K562 (cell line): ENCODE measurements around the gene GSTA3. TPM values are rescaled to one million over a fixed set of nuclear protein-coding genes. Genes with fewer than 3 reads are reported as not detected.

ENCODE experiments used
- ADNP ChIP-seq: fragments of 200-800 bp; sonication (Bioruptor generic); IDR thresholded peaks from 2 replicates; pipeline ENCODE4 v1.6.1; 2016; ENCODE audit warnings: missing genetic modification characterization, missing compliant biosample characterization
- ATF7 ChIP-seq: fragments of 450-650 bp; IDR thresholded peaks from 2 replicates; pipeline ENCODE4 v1.7.1; 2014; ENCODE audit warnings: mild to moderate bottlenecking, moderate library complexity
- BHLHE40 ChIP-seq: IDR thresholded peaks from 2 replicates; pipeline ENCODE4 v1.6.1; 2011; ENCODE audit warnings: low read length, improper control_type of control experiment
- CBFA2T3 ChIP-seq: fragments of 450-650 bp; IDR thresholded peaks from 2 replicates; pipeline ENCODE4 v1.6.1; 2017
- EP300 ChIP-seq: IDR thresholded peaks from 2 replicates; pipeline ENCODE4 v1.6.1; 2012; ENCODE audit warnings: low read length, improper control_type of control experiment
- ERF ChIP-seq: fragments of 450-650 bp; formaldehyde crosslinking; IDR thresholded peaks from 2 replicates; pipeline ENCODE4 v1.4.0; 2020; ENCODE audit warnings: mild to moderate bottlenecking, mixed read lengths
- FOXA1 ChIP-seq: fragments of 450-650 bp; IDR thresholded peaks from 2 replicates; pipeline ENCODE4 v1.6.1; 2016; ENCODE audit warnings: mild to moderate bottlenecking, borderline replicate concordance
- JUND ChIP-seq, 2 experiments: IDR thresholded peaks; 2 replicates in 1 of 2; 3 replicates in 1 of 2; pipeline ENCODE4 v1.6.1; 2011; ENCODE audit warnings: borderline replicate concordance in 2 of 2, low read depth in 2 of 2, low read length in 2 of 2, improper control_type of control experiment in 1 of 2, missing biosample characterization in 1 of 2, missing genetic modification characterization in 1 of 2, missing genetic modification reagents in 1 of 2
- MTA3 ChIP-seq: fragments of 450-650 bp; formaldehyde crosslinking; IDR thresholded peaks from 2 replicates; pipeline ENCODE4 v1.6.1; 2017; ENCODE audit warnings: mild to moderate bottlenecking, borderline replicate concordance
- NCOR1 ChIP-seq: fragments of 450-650 bp; IDR thresholded peaks from 2 replicates; pipeline ENCODE4 v1.6.1; 2016; ENCODE audit warnings: mild to moderate bottlenecking, moderate library complexity
- NR4A1 ChIP-seq, 2 experiments: fragments of 250-450 bp in 1 of 2; fragments of 450-650 bp in 1 of 2; sonication (Bioruptor Pico) in 1 of 2; IDR thresholded peaks; 2 replicates each; pipeline versions ENCODE4 v1.4.0 to v1.6.1; 2016 to 2020; ENCODE audit warnings: mild to moderate bottlenecking in 2 of 2, missing compliant biosample characterization in 1 of 2, missing genetic modification characterization in 1 of 2, moderate library complexity in 1 of 2
- PCBP2 ChIP-seq: fragments of 200-400 bp; formaldehyde crosslinking; IDR thresholded peaks from 2 replicates; pipeline ENCODE4 v1.6.1; 2018; ENCODE audit warnings: low read length, low read depth, mild to moderate bottlenecking, moderate library complexity; ENCODE audit not compliant: poor library complexity, severe bottlenecking
- PRDM10 ChIP-seq: fragments of 450-650 bp; IDR thresholded peaks from 2 replicates; pipeline ENCODE4 v1.6.1; 2018; ENCODE audit not compliant: partially characterized antibody
- SOX6 ChIP-seq: fragments of 450-650 bp; IDR thresholded peaks from 2 replicates; pipeline ENCODE4 v1.6.1; 2014; ENCODE audit warnings: mild to moderate bottlenecking
- SRSF3 ChIP-seq: fragments of 200-400 bp; formaldehyde crosslinking; IDR thresholded peaks from 2 replicates; pipeline ENCODE4 v1.6.1; 2016; ENCODE audit warnings: mild to moderate bottlenecking, low read length, moderate library complexity; ENCODE audit not compliant: insufficient read depth
- ZNF174 ChIP-seq: fragments of 250-450 bp; sonication (Bioruptor Pico); IDR thresholded peaks from 2 replicates; pipeline ENCODE4 v1.4.0; 2020; ENCODE audit warnings: mild to moderate bottlenecking
- ZNF316 ChIP-seq: fragments of 450-650 bp; IDR thresholded peaks from 2 replicates; pipeline ENCODE4 v1.6.1; 2016
- ZNF449 ChIP-seq: fragments of 250-450 bp; sonication (Bioruptor Pico); IDR thresholded peaks from 2 replicates; pipeline ENCODE4 v1.8.0; 2022; ENCODE audit warnings: moderate library complexity, mild to moderate bottlenecking, inconsistent platforms
- ZNF639 ChIP-seq, 2 experiments: fragments of 200-800 bp in 1 of 2; sonication (Bioruptor generic) in 1 of 2; sonication (generic) in 1 of 2; formaldehyde crosslinking in 1 of 2; IDR thresholded peaks in 1 of 2; conservative IDR thresholded peaks in 1 of 2; 2 replicates each; pipeline versions ENCODE4 v1.5.0 to v1.6.1; 2016 to 2020; ENCODE audit warnings: missing compliant biosample characterization in 1 of 2, missing genetic modification characterization in 1 of 2, missing genetic modification reagents in 1 of 2
- ZNF778 ChIP-seq: fragments of 450-650 bp; formaldehyde crosslinking; IDR thresholded peaks from 2 replicates; pipeline ENCODE4 v1.4.0; 2020; ENCODE audit warnings: mild to moderate bottlenecking, moderate library complexity
- ZNF780A ChIP-seq: fragments of 250-450 bp; sonication (Bioruptor Pico); IDR thresholded peaks from 2 replicates; pipeline ENCODE4 v1.5.0; 2021; ENCODE audit warnings: mild to moderate bottlenecking
- polyA plus RNA-seq, 8 experiments: library from polyadenylated mRNA; depleted of rRNA in 4 of 8; stranded (reverse) in 5 of 8; unstranded in 3 of 8; fragments of >200 nt; fragmentation: Nextera tagmentation in 2 of 8; fragmentation: Illumina TruSeq in 1 of 8; extraction: Ambion mirVana in 2 of 8; extraction: Trizol in 1 of 8; gene quantifications; 2 replicates each; pipeline versions ENCODE4 v1.2.1 to v1.2.3, GENCODE V29; 2011 to 2014; ENCODE audit warnings: inconsistent platforms in 1 of 8, missing spikeins in 1 of 8
- total RNA-seq, 7 experiments: library from RNA; depleted of rRNA in 6 of 7; stranded (reverse); fragments of >200 nt in 6 of 7; fragmentation: Illumina TruSeq in 2 of 7; extraction: Trizol in 2 of 7; gene quantifications; 2 replicates each; pipeline versions ENCODE4 v1.2.1 to v1.2.3, GENCODE V29; 2011 to 2021; ENCODE audit warnings: low replicate concordance in 1 of 7

GSTA3 gene
- total and polyA plus RNA-seq, 9 of the 15 experiments (the other 6 are each of a cell fraction or from before 2014, with no cell fraction given) = not detected

GRCh38 chr6:52929321-52930164, 20.0 kb upstream of the GSTA3 start (continued):
- no peak for TF ChIP-seq PRDM10
- peak; percentile 88 for TF ChIP-seq SOX6
- TF ChIP-seq ZNF778 (CRISPR knock-in tag) = no peak
- TF ChIP-seq NCOR1 = peak; percentile 85
- peak; percentile 30; the same call in 1 of the 2 replicates for TF ChIP-seq ATF7
- TF ChIP-seq JUND (IDR thresholded peaks at IDR 0.05; ENCODE audit: borderline replicate concordance, low read depth, low read length) = peak; percentile 91
- TF ChIP-seq JUND (tag; IDR thresholded peaks at IDR 0.05; ENCODE audit: borderline replicate concordance, low read depth, low read length) = peak; percentile 85; the same call in 2 of the 3 replicates
- no peak for TF ChIP-seq ZNF780A (CRISPR knock-in tag)
- TF ChIP-seq MTA3 = 0 out of 2 replicates have a peak, but pooled peaks have one; percentile 26
- TF ChIP-seq ZNF449 (CRISPR knock-in tag) = 0 out of 2 replicates have a peak, but pooled peaks have one; percentile 19
- peak; percentile 86 for TF ChIP-seq BHLHE40
- TF ChIP-seq PCBP2 = no peak
- peak; percentile 89 for TF ChIP-seq ZNF316
- TF ChIP-seq ZNF639 (CRISPR knock-in tag; conservative IDR thresholded peaks at IDR 0.05 in 1 of 2, IDR thresholded peaks at IDR 0.05 in 1 of 2) = peak in 1 of 2 experiments; percentile 65; a peak in 2 of 4 replicates
- TF ChIP-seq ZNF174 (CRISPR knock-in tag) = no peak
- peak; percentile 95 for TF ChIP-seq CBFA2T3
- TF ChIP-seq EP300 = peak; percentile 79; the same call in 1 of the 2 replicates
- no peak for TF ChIP-seq FOXA1
- TF ChIP-seq SRSF3 = no peak
- TF ChIP-seq NR4A1 (CRISPR knock-in tag; IDR thresholded peaks at IDR 0.05) = no peak
- peak; percentile 54; the same call in 1 of the 2 replicates for TF ChIP-seq NR4A1 (tag; IDR thresholded peaks at IDR 0.05)
- TF ChIP-seq ADNP (tag) = 0 out of 2 replicates have a peak, but pooled peaks have one; percentile 17
- TF ChIP-seq ERF (CRISPR knock-in tag) = peak; percentile 56; the same call in 1 of the 2 replicates
